ENCODE measurements around the gene DCLK1. TPM values are rescaled to one million over a fixed set of nuclear protein-coding genes. Genes with fewer than 3 reads are reported as not detected.

The DCLK1 gene
- total RNA-seq, 1 experiment from 2014 or later, result 36.2 TPM

- Histone ChIP-seq H3K56ac (ENCODE audit: insufficient read length, low read depth, low read length) (no peak overlapping the region), H3K14ac (ENCODE audit: insufficient read depth, low read length) (no peak overlapping the region), H3K9me3 (ENCODE audit: control insufficient read depth, low read depth, low read length) (no peaks in the 10 kb centered on the region), H2BK12ac (ENCODE audit: insufficient read length, low read depth, low read length) (no peak overlapping the region), H3K4ac (ENCODE audit: low read depth, low read length) (no peak overlapping the region), H3K23me2 (ENCODE audit: insufficient read length, low read depth, low read length, poor library complexity, severe bottlenecking) (no peaks in the 10 kb centered on the region), H2BK20ac (ENCODE audit: low read depth, low read length, poor library complexity, severe bottlenecking) (no peak overlapping the region), H3K18ac (ENCODE audit: insufficient read length, low read depth, low read length) (no peak overlapping the region), H3K79me1 (ENCODE audit: insufficient read depth, low read depth, low read length, poor library complexity, severe bottlenecking) (no peaks in the 10 kb centered on the region), H3K27me3 (ENCODE audit: insufficient read depth, low read length) (no peaks in the 10 kb centered on the region), H3K23ac (ENCODE audit: insufficient read length, low read depth, low read length) (no peak overlapping the region), H3K27ac (ENCODE audit: insufficient read length, low read depth, low read length) (no peak overlapping the region), H3K79me2 (ENCODE audit: insufficient read depth, low read length) (no peaks in the 10 kb centered on the region), H3K9ac (ENCODE audit: extremely low read depth, insufficient read length, low read length) (no peak overlapping the region), H4K8ac (replicated peaks; ENCODE audit: insufficient read length, low read depth, low read length) (no peak overlapping the region), H4K5ac (ENCODE audit: insufficient read length, low read depth, low read length) (no peak overlapping the region), H2BK5ac (ENCODE audit: insufficient read length, low read length) (no peak overlapping the region), H2BK120ac (ENCODE audit: low read depth, low read length, poor library complexity, severe bottlenecking) (no peak overlapping the region), H2AFZ (ENCODE audit: low read length) (no peak overlapping the region), H4K20me1 (ENCODE audit: control insufficient read depth, insufficient read depth, insufficient read length) (no peaks in the 10 kb centered on the region), H3T11ph (ENCODE audit: low read length) (no peak overlapping the region), H4K91ac (ENCODE audit: insufficient read length, low read depth, low read length) (no peak overlapping the region), H2AK5ac (ENCODE audit: insufficient read length, low read length) (no peak overlapping the region), H3K4me2 (ENCODE audit: insufficient read depth, insufficient read length, low read length) (no peak overlapping the region), H2BK15ac (ENCODE audit: low read depth, low read length) (no peak overlapping the region), H3K4me1 (ENCODE audit: insufficient read depth, low read length) (no peaks in the 10 kb centered on the region)
- no CpG with 5 or more reads among the region's 6 CpGs for WGBS (ENCODE audit: extremely low coverage, insufficient read length, low lambda C conversion rate)
- no peak for DNase-seq
- no peak for TF ChIP-seq CTCF (conservative IDR thresholded peaks at IDR 0.05)
- Mint-ChIP-seq H3K36me3 (ENCODE audit: insufficient read depth in 1 of 3, low read depth in 3 of 3) (peaks cover 0 to 23% (median under 1%) of the 10 kb centered on the region in 3 experiments; a peak in 3 of 7 replicates), H3K27me3 (ENCODE audit: low read depth) (no peaks in the 10 kb centered on the region), H3K4me3 (no peak overlapping the region), H3K27ac (no peak overlapping the region), H3K4me1 (peaks cover 17 to 18% of the 10 kb centered on the region in 2 experiments), H3K9me3 (no peaks in the 10 kb centered on the region)
Observed at GRCh38 chr13:35833608-35834275, 297.4 kb downstream of the DCLK1 start.
